SJCRH30 (cell line): ENCODE data around the gene ZNF362. TPM values are rescaled to one million over a fixed set of nuclear protein-coding genes. Genes with fewer than 3 reads are reported as not detected.

Experiments
- DNase-seq, 2 experiments: peaks; one replicate each; pipeline ENCODE4 v3.0.0-alpha.2; 2015 to 2020
- H3K27ac ChIP-seq: fragments of 250-450 bp; sonication (Bioruptor Pico); 2 replicates; pipeline ENCODE4 v1.5.1; 2020; ENCODE audit warnings: mild to moderate bottlenecking, moderate library complexity
- H3K27me3 ChIP-seq: fragments of 250-450 bp; sonication (Bioruptor Pico); 2 replicates; pipeline ENCODE4 v1.5.1; 2020; ENCODE audit warnings: mild to moderate bottlenecking, moderate library complexity
- H3K36me3 ChIP-seq: fragments of 250-450 bp; sonication (Bioruptor Pico); 2 replicates; pipeline ENCODE4 v1.5.1; 2020; ENCODE audit warnings: mild to moderate bottlenecking, moderate library complexity
- H3K4me1 ChIP-seq: fragments of 250-450 bp; sonication (Bioruptor Pico); 2 replicates; pipeline ENCODE4 v1.5.1; 2020; ENCODE audit warnings: mild to moderate bottlenecking, moderate library complexity
- H3K4me3 ChIP-seq: fragments of 250-450 bp; sonication (Bioruptor Pico); 2 replicates; pipeline ENCODE4 v1.5.1; 2020; ENCODE audit warnings: mild to moderate bottlenecking, moderate library complexity
- H3K9me3 ChIP-seq: fragments of 250-450 bp; sonication (Bioruptor Pico); replicated peaks from 2 replicates; pipeline ENCODE4 v1.5.1; 2020; ENCODE audit warnings: mild to moderate bottlenecking, moderate library complexity
- total RNA-seq: library from RNA; depleted of rRNA; stranded (reverse); fragments of >200 nt; shearing (Covaris generic); gene quantifications from 2 replicates; pipeline ENCODE4 v1.2.3, GENCODE V29; 2014

Gene ZNF362
- total RNA-seq, 1 experiment from 2014 or later = 29.3 TPM

GRCh38 chr1:33323663-33324477, 67.6 kb downstream of the ZNF362 start:
- no peak for DNase-seq
- H3K9me3 ChIP-seq = no peaks in the 10 kb centered on the region
- H3K27me3 ChIP-seq = no peaks in the 10 kb centered on the region
- no peaks in the 10 kb centered on the region for H3K4me1 ChIP-seq
- peaks cover 62% of the 10 kb centered on the region for H3K36me3 ChIP-seq
- no peak overlapping the region for H3K27ac ChIP-seq
- H3K4me3 ChIP-seq = no peak overlapping the region

GRCh38 chr1:33324677-33325575, 68.6 kb downstream of the ZNF362 start:
- Histone ChIP-seq H3K9me3 (no peaks in the 10 kb centered on the region), H3K4me3 (no peak overlapping the region), H3K4me1 (peaks cover 3% of the 10 kb centered on the region; the same call in 1 of the 2 replicates), H3K27me3 (no peaks in the 10 kb centered on the region), H3K36me3 (peaks cover 73% of the 10 kb centered on the region), H3K27ac (no peak overlapping the region)
- no peak for DNase-seq

GRCh38 chr1:33326785-33327184, 70.5 kb downstream of the ZNF362 start:
- H3K36me3 ChIP-seq = peaks cover 87% of the 10 kb centered on the region
- no peak for DNase-seq
- H3K9me3 ChIP-seq = no peaks in the 10 kb centered on the region
- no peaks in the 10 kb centered on the region for H3K27me3 ChIP-seq
- H3K4me3 ChIP-seq = no peak overlapping the region
- no peak overlapping the region for H3K27ac ChIP-seq
- H3K4me1 ChIP-seq = peaks cover 19% of the 10 kb centered on the region

- no peaks in the 10 kb centered on the region for H3K9me3 ChIP-seq
- no peaks in the 10 kb centered on the region for H3K27me3 ChIP-seq
- peaks cover 90% of the 10 kb centered on the region for H3K36me3 ChIP-seq
- DNase-seq = peak; percentile 46 to 58
- H3K4me3 ChIP-seq = no peak overlapping the region
- peaks cover 29% of the 10 kb centered on the region for H3K4me1 ChIP-seq
- H3K27ac ChIP-seq = no peak overlapping the region
Observed at GRCh38 chr1:33327587-33328325, 71.5 kb downstream of the ZNF362 start.

GRCh38 chr1:33328817-33329216, 72.5 kb downstream of the ZNF362 start:
- Histone ChIP-seq H3K36me3 (peaks cover 88% of the 10 kb centered on the region), H3K9me3 (no peaks in the 10 kb centered on the region), H3K4me1 (peaks cover 39% of the 10 kb centered on the region), H3K4me3 (no peak overlapping the region), H3K27ac (no peak overlapping the region), H3K27me3 (no peaks in the 10 kb centered on the region)
- DNase-seq = no peak

GRCh38 chr1:33329600-33330305, 73.5 kb downstream of the ZNF362 start:
- no peaks in the 10 kb centered on the region for H3K9me3 ChIP-seq
- H3K27ac ChIP-seq = peak overlapping the region; percentile 80
- no peak overlapping the region for H3K4me3 ChIP-seq
- no peaks in the 10 kb centered on the region for H3K27me3 ChIP-seq
- no peak for DNase-seq
- peaks cover 39% of the 10 kb centered on the region for H3K4me1 ChIP-seq
- H3K36me3 ChIP-seq = peaks cover 87% of the 10 kb centered on the region

GRCh38 chr1:33330361-33330890, 74.1 kb downstream of the ZNF362 start:
- Histone ChIP-seq H3K27me3 (no peaks in the 10 kb centered on the region), H3K9me3 (no peaks in the 10 kb centered on the region), H3K27ac (peak overlapping the region; percentile 80), H3K4me1 (peaks cover 41% of the 10 kb centered on the region), H3K36me3 (peaks cover 87% of the 10 kb centered on the region), H3K4me3 (no peak overlapping the region)
- DNase-seq = peak; percentile 61 to 79

- no peaks in the 10 kb centered on the region for H3K27me3 ChIP-seq
- peaks cover 83% of the 10 kb centered on the region for H3K36me3 ChIP-seq
- no peak overlapping the region for H3K4me3 ChIP-seq
- H3K4me1 ChIP-seq = peaks cover 41% of the 10 kb centered on the region
- DNase-seq = no peak
- H3K9me3 ChIP-seq = no peaks in the 10 kb centered on the region
- peak overlapping the region; percentile 80 for H3K27ac ChIP-seq
Observed at GRCh38 chr1:33330906-33331305, 74.6 kb downstream of the ZNF362 start.

- peaks cover 43% of the 10 kb centered on the region for H3K4me1 ChIP-seq
- peaks cover 79% of the 10 kb centered on the region for H3K36me3 ChIP-seq
- H3K27ac ChIP-seq = peak overlapping the region; percentile 80
- no peak overlapping the region for H3K4me3 ChIP-seq
- H3K9me3 ChIP-seq = no peaks in the 10 kb centered on the region
- DNase-seq = peak; percentile 97 to 98
- H3K27me3 ChIP-seq = no peaks in the 10 kb centered on the region
Observed at GRCh38 chr1:33331444-33332356, 75.4 kb downstream of the ZNF362 start.

- DNase-seq = peak in 1 of 2 experiments; percentile 63
- peak overlapping the region; percentile 80 for H3K27ac ChIP-seq
Observed at GRCh38 chr1:33332357-33332789, 76.1 kb downstream of the ZNF362 start.

GRCh38 chr1:33332881-33333280, 76.6 kb downstream of the ZNF362 start:
- no peak overlapping the region for H3K4me3 ChIP-seq
- H3K36me3 ChIP-seq = peaks cover 67% of the 10 kb centered on the region
- no peak for DNase-seq
- H3K4me1 ChIP-seq = peaks cover 45% of the 10 kb centered on the region
- no peaks in the 10 kb centered on the region for H3K9me3 ChIP-seq
- H3K27me3 ChIP-seq = no peaks in the 10 kb centered on the region
- H3K27ac ChIP-seq = peak overlapping the region; percentile 80

More at GRCh38 chr1:33332357-33332789, 76.1 kb downstream of the ZNF362 start:
- H3K4me3 ChIP-seq = no peak overlapping the region
- H3K9me3 ChIP-seq = no peaks in the 10 kb centered on the region
- H3K36me3 ChIP-seq = peaks cover 72% of the 10 kb centered on the region
- no peaks in the 10 kb centered on the region for H3K27me3 ChIP-seq
- H3K4me1 ChIP-seq = peaks cover 44% of the 10 kb centered on the region

- H3K4me3 ChIP-seq = no peak overlapping the region
- peaks cover 57% of the 10 kb centered on the region for H3K36me3 ChIP-seq
- no peak overlapping the region for H3K27ac ChIP-seq
- no peaks in the 10 kb centered on the region for H3K9me3 ChIP-seq
- no peaks in the 10 kb centered on the region for H3K27me3 ChIP-seq
- no peak for DNase-seq
- peaks cover 57% of the 10 kb centered on the region for H3K4me1 ChIP-seq
Observed at GRCh38 chr1:33334081-33334552, 77.8 kb downstream of the ZNF362 start.

- no peak for DNase-seq
- Histone ChIP-seq H3K27me3 (no peaks in the 10 kb centered on the region), H3K36me3 (peaks cover 54% of the 10 kb centered on the region), H3K9me3 (no peaks in the 10 kb centered on the region), H3K27ac (no peak overlapping the region), H3K4me3 (no peak overlapping the region), H3K4me1 (peaks cover 62% of the 10 kb centered on the region)
Observed at GRCh38 chr1:33335020-33335419, 78.7 kb downstream of the ZNF362 start.
